Gastrocnemius medialis (tissue), 4 donors: Measurements from ENCODE around the gene PML. TPM values are rescaled to one million over a fixed set of nuclear protein-coding genes. Genes with fewer than 3 reads are reported as not detected.
"Not testable (repeated sequence)": the region's sequence is repeated elsewhere in the genome, so short reads cannot be mapped to it uniquely, and the experiment has no call there.

Experiments
- ATAC-seq, 2 donors: fragments of 150-250 bp; one replicate each; pipeline ENCODE4 v1.9.1; 2016
- DNase-seq, 2 donors: peaks; one replicate each; pipeline ENCODE4 v3.0.0-alpha.2; 2019
- H3K27ac ChIP-seq, 4 donors: fragments of 200-600 bp; sonication (generic); 1 replicate in 1 of 4; 2 replicates in 3 of 4; pipeline ENCODE4 v1.5.1; 2016 to 2018; ENCODE audit warnings: mild to moderate bottlenecking in 2 of 4, moderate library complexity in 1 of 4
- H3K27me3 ChIP-seq, 3 donors: fragments of 200-600 bp; sonication (generic) in 2 of 3; 1 replicate in 1 of 3; 2 replicates in 2 of 3; pipeline versions ENCODE4 v1.5.1 to v1.6.0; 2016 to 2019; ENCODE audit warnings: mild to moderate bottlenecking in 1 of 3, moderate library complexity in 1 of 3
- H3K36me3 ChIP-seq, 2 donors: fragments of 200-600 bp; sonication (generic) in 1 of 2; one replicate each; pipeline ENCODE4 v1.5.1; 2017 to 2018
- H3K4me1 ChIP-seq, 2 donors: fragments of 200-600 bp; sonication (generic) in 1 of 2; one replicate each; pipeline ENCODE4 v1.5.1; 2016 to 2017; ENCODE audit warnings: mild to moderate bottlenecking in 2 of 2
- H3K4me3 ChIP-seq, 4 donors: fragments of 200-600 bp; sonication (generic) in 3 of 4; 1 replicate in 1 of 4; 2 replicates in 3 of 4; pipeline ENCODE4 v1.5.1; 2016 to 2019; ENCODE audit warnings: mild to moderate bottlenecking in 2 of 4
- H3K9me3 ChIP-seq, 3 donors: fragments of 200-600 bp; sonication (generic) in 2 of 3; 1 replicate in 1 of 3; 2 replicates in 2 of 3; pipeline ENCODE4 v1.5.1; 2016 to 2019
- POLR2A ChIP-seq, 2 donors: fragments of 450-650 bp; IDR thresholded peaks; one replicate each; pipeline ENCODE4 v1.6.1; 2017; ENCODE audit warnings: antibody characterized with exemption in 2 of 2, mild to moderate bottlenecking in 2 of 2, moderate library complexity in 2 of 2
- in situ Hi-C, 4 donors: fragments of 200-750 bp; cut with MboI; loops; one replicate each; pipeline versions ENCODE4 v1.15.0 to v1.8.0; 2017; ENCODE audit warnings: low sequenced_read_pairs in 4 of 4
- intact Hi-C: fragments of 100-400 bp; cut with DNase I; formaldehyde crosslinking; loops from one replicate; pipeline ENCODE4 v1.15.1; 2023; ENCODE audit warnings: low total_unique reads
- total RNA-seq, 4 donors: library from RNA; depleted of rRNA; stranded (reverse); fragments of >200 nt; gene quantifications; one replicate each; pipeline versions ENCODE4 v1.1.0 to v1.2.3, GENCODE V29; 2016
- TF ChIP-seq, protein P1 (sequence below), 5 experiments: fragments of 450-650 bp in 3 of 5; fragments of 200-600 bp in 2 of 5; sonication (generic) in 2 of 5; IDR thresholded peaks in 4 of 5; conservative IDR thresholded peaks in 1 of 5; 1 replicate in 4 of 5; 2 replicates in 1 of 5; pipeline ENCODE4 v1.5.1; 2016 to 2019; ENCODE audit warnings: antibody characterized with exemption in 5 of 5, mild to moderate bottlenecking in 3 of 5, moderate library complexity in 3 of 5

Gene PML
- total RNA-seq, 4 donors from 2014 or later, result 17.3 to 42.1 (median 21.2) TPM

DNA sequence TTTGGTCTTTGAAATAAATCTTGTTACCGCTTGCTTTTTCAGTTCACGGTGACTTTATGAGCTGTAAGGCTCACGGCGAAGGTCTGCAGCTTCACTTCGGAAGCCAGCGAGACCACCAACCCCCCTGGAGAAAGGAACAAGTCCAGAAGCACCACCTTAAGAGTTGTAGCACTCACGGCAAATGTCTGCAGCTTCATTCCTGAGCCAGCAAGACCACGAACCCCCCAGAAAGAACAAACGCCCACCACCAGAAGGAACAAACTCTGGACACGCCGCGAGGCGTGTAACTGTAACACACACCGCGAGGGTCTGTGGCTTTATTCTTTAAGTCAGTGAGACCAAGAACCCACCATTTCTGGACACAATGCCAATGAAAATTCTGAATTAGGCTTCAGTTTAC lies 59.0 kb downstream of the PML start:
- in situ Hi-C loops (loop anchor here in 2 of 4 donors (10.0 kb wide), 2 partner anchors 71 to 261 kb away; no protein-coding TSS in a partner anchor), intact Hi-C loops (loop anchor here (10.0 kb wide), 1 partner anchor 271 kb away; no protein-coding TSS in a partner anchor)
- H3K27ac ChIP-seq, result no peak overlapping the region
- H3K4me3 ChIP-seq, result no peak overlapping the region
- no peaks in the 10 kb centered on the region for H3K9me3 ChIP-seq
- TF ChIP-seq POLR2A (IDR thresholded peaks at IDR 0.05), result no peak
- TF ChIP-seq, protein P1, sequence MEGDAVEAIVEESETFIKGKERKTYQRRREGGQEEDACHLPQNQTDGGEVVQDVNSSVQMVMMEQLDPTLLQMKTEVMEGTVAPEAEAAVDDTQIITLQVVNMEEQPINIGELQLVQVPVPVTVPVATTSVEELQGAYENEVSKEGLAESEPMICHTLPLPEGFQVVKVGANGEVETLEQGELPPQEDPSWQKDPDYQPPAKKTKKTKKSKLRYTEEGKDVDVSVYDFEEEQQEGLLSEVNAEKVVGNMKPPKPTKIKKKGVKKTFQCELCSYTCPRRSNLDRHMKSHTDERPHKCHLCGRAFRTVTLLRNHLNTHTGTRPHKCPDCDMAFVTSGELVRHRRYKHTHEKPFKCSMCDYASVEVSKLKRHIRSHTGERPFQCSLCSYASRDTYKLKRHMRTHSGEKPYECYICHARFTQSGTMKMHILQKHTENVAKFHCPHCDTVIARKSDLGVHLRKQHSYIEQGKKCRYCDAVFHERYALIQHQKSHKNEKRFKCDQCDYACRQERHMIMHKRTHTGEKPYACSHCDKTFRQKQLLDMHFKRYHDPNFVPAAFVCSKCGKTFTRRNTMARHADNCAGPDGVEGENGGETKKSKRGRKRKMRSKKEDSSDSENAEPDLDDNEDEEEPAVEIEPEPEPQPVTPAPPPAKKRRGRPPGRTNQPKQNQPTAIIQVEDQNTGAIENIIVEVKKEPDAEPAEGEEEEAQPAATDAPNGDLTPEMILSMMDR (IDR thresholded peaks at IDR 0.05 in 4 of 5, conservative IDR thresholded peaks at IDR 0.05 in 1 of 5), result no peak
- ATAC-seq, result no peak
- H3K36me3 ChIP-seq, result no peaks in the 10 kb centered on the region
- no peak for DNase-seq
- peaks cover 7 to 14% of the 10 kb centered on the region in 2 donors for H3K4me1 ChIP-seq
- H3K27me3 ChIP-seq, result no peaks in the 10 kb centered on the region

DNA sequence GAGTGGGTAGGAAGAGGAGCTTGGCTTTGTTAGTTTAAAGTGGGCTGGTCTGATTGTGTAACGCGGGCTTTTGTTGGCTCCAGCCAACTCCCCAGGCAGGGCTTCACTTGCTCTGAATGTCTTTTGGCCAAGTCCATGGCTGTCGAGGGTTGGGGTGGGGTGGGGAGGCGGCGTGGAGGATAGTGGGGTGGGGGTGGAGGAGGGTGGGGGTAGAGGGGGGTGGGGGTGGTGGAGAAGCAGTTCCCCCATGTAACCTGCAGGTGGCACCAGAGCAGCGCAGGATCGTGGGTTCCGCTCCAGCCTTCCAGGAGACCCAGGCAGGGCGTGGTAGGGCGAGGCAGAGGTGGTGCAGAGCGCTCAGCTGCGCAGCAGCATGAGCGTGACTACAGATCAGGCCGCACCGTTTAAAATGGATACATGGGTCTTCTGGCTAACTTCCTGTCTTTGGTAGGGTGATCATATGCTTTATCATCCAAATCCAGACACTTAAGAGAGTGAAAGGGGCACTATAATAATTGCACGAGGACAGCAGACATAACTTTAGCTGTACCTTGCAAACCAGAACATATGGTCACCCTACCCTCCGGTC lies 59.5 kb downstream of the PML start:
- intact Hi-C loops (loop anchor here (10.0 kb wide), 1 partner anchor 271 kb away; no protein-coding TSS in a partner anchor), in situ Hi-C loops (loop anchor here in 2 of 4 donors (10.0 kb wide), 2 partner anchors 71 to 261 kb away; no protein-coding TSS in a partner anchor)
- ATAC-seq (peak; percentile 73 to 77), DNase-seq (peak; percentile 50 to 75)
- Histone ChIP-seq H3K36me3 (no peaks in the 10 kb centered on the region), H3K9me3 (no peaks in the 10 kb centered on the region), H3K4me3 (no peak overlapping the region), H3K27me3 (no peaks in the 10 kb centered on the region), H3K27ac (no peak overlapping the region), H3K4me1 (peaks cover 7 to 14% of the 10 kb centered on the region in 2 donors)
- TF ChIP-seq POLR2A (IDR thresholded peaks at IDR 0.05), result no peak
- TF ChIP-seq, protein P1 (IDR thresholded peaks at IDR 0.05 in 4 of 5, conservative IDR thresholded peaks at IDR 0.05 in 1 of 5), result peak in 3 of 5 experiments; percentile 34 to 73 (median 60)

DNA sequence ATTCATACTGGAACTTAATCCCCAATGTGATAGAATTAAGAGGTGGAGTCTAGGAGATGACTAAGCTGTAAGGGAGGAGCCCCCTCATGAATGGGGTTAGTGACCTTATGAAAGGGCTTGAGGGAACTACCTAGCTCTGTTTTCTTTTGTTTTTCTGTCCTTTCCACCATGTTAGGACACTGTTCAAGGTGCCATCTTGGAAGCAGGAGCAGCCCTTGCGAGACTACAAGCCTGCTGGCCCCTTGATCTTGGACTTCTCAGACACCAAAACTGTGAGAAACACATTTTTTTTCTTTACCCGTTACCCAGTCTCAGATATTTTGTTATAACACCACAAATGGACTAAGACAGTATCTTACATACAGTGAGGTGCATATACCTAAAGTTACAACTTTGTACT lies 61.3 kb downstream of the PML start:
- H3K9me3 ChIP-seq, result no peaks in the 10 kb centered on the region
- no peak for ATAC-seq
- no peak overlapping the region for H3K4me3 ChIP-seq
- no peak for DNase-seq
- in situ Hi-C loops, result loop anchor here in 2 of 4 donors (10.0 kb wide), 2 partner anchors 69 to 259 kb away; no protein-coding TSS in a partner anchor
- no peak overlapping the region for H3K27ac ChIP-seq
- H3K27me3 ChIP-seq, result no peaks in the 10 kb centered on the region
- H3K36me3 ChIP-seq, result no peaks in the 10 kb centered on the region
- no peak for TF ChIP-seq POLR2A (IDR thresholded peaks at IDR 0.05)
- TF ChIP-seq, protein P1 (IDR thresholded peaks at IDR 0.05 in 4 of 5, conservative IDR thresholded peaks at IDR 0.05 in 1 of 5), result no peak
- peaks cover 7 to 10% of the 10 kb centered on the region in 2 donors for H3K4me1 ChIP-seq
- intact Hi-C loops, result loop anchor here (10.0 kb wide), 1 partner anchor 269 kb away; no protein-coding TSS in a partner anchor

DNA sequence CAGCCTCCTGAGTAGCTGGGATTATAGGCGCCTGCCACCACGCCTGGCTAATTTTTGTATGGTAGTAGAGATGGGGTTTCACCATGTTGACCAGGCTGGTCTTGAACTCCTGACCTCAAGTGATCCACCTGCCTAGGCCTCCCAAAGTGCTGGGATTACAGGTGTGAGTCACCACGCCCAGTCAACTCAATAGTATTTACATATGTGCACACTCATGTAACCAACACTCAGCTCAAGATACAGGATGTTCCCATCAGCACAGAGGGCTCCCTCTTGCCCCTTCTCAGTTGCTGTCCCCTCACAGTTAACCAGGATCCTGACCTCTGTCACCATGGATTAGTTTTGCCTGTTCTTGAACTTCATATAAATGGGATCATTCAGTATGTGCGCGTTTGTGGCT lies 61.8 kb downstream of the PML start:
- not testable (repeated sequence) for H3K27ac ChIP-seq, H3K4me3 ChIP-seq, H3K36me3 ChIP-seq, ATAC-seq, H3K9me3 ChIP-seq, DNase-seq, H3K4me1 ChIP-seq, H3K27me3 ChIP-seq
- in situ Hi-C loops (loop anchor here in 2 of 4 donors (10.0 kb wide), 2 partner anchors 68 to 258 kb away; no protein-coding TSS in a partner anchor), intact Hi-C loops (loop anchor here (10.0 kb wide), 1 partner anchor 268 kb away; no protein-coding TSS in a partner anchor)

DNA sequence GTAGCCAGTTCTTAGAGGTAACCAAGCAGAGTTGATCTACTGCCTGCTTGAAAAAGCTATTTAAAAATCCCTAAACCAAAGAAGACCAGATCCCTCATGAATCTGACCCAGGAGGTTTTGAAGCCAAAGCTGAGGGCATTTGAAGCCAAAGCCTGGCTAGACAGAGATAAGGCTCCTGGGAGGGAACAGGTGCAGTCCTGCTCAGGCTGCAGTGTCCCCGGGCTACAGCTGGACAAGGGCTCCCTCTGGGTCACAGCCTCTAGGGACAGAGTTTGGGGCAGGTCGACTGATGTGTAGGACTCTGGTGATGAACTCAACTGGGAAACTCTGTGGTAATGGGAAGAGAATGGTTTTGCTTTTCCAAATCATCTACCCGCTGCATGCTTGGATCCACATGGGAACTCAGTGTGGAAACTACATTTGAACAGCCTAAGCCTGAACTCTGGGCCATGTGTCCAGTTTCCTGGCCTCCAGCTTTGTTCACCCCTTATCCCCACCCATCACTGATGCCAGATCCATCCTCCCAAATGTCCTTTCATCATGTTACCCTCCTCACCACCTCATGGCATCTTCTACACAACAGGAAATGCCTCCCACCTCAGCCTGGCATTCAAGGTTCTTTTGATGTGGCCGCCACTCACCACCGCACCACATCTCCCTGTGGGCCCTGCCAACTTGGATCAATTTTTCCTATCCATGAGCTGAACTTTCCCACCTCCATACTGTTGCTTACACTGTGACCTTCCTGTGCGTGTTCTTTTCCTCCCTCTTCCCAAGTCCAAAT lies 64.7 kb downstream of the PML start:
- not testable (repeated sequence) for H3K4me1 ChIP-seq, H3K4me3 ChIP-seq, H3K9me3 ChIP-seq, H3K27me3 ChIP-seq, H3K27ac ChIP-seq, H3K36me3 ChIP-seq, ATAC-seq, DNase-seq
- in situ Hi-C loops, result loop anchor here in 2 of 4 donors (10.0 kb wide), 2 partner anchors 66 to 256 kb away; no protein-coding TSS in a partner anchor
- intact Hi-C loops, result loop anchor here (10.0 kb wide), 1 partner anchor 266 kb away; no protein-coding TSS in a partner anchor
